ENCODE measurements around the gene FAM161B.

The FAM161B gene

GRCh38 chr14:73916324-73916723, 33.6 kb downstream of the FAM161B start:
- peaks cover 1% of the 10 kb centered on the region; the same call in 1 of the 2 replicates for H3F3A ChIP-seq (ENCODE audit: control insufficient read depth, insufficient read depth)
- H3K4me3 ChIP-seq (ENCODE audit: low read length): no peak overlapping the region
- H3K9me3 ChIP-seq (ENCODE audit: control insufficient read depth, insufficient read depth, low read length): no peaks in the 10 kb centered on the region
- H3K9me2 ChIP-seq (replicated peaks; ENCODE audit: control insufficient read depth, low read length): no peaks in the 10 kb centered on the region
- H3K27me3 ChIP-seq (ENCODE audit: control insufficient read depth, low read length): no peaks in the 10 kb centered on the region
- H4K20me1 ChIP-seq (ENCODE audit: control insufficient read depth, insufficient read depth, low read depth, low read length): no peaks in the 10 kb centered on the region
- H3K27ac ChIP-seq (ENCODE audit: low read depth, low read length): no peak overlapping the region
- H3K4me2 ChIP-seq (ENCODE audit: low read length): no peak overlapping the region
- H3K79me2 ChIP-seq (ENCODE audit: control insufficient read depth, low read length): peaks cover 13% of the 10 kb centered on the region
- no peak for TF ChIP-seq EZH2phosphoT487 (IDR thresholded peaks at IDR 0.05; ENCODE audit: borderline replicate concordance, low read length)
- no peak for TF ChIP-seq CTCF (IDR thresholded peaks at IDR 0.05; ENCODE audit: low read depth, low read length, poor library complexity, severe bottlenecking)
- no peaks in the 10 kb centered on the region for H3K4me1 ChIP-seq (ENCODE audit: control insufficient read depth, low read length)
- peaks cover 77% of the 10 kb centered on the region for H3K36me3 ChIP-seq (ENCODE audit: control insufficient read depth, low read length)

- Histone ChIP-seq H3K4me2 (ENCODE audit: low read length) (no peak overlapping the region), H3K27me3 (ENCODE audit: control insufficient read depth, low read length) (no peaks in the 10 kb centered on the region), H3K4me3 (ENCODE audit: low read length) (no peak overlapping the region), H3K9me3 (ENCODE audit: control insufficient read depth, insufficient read depth, low read length) (no peaks in the 10 kb centered on the region), H3K79me2 (ENCODE audit: control insufficient read depth, low read length) (peaks cover 13% of the 10 kb centered on the region), H3K9me2 (replicated peaks; ENCODE audit: control insufficient read depth, low read length) (no peaks in the 10 kb centered on the region), H3K4me1 (ENCODE audit: control insufficient read depth, low read length) (no peaks in the 10 kb centered on the region), H3K27ac (ENCODE audit: low read depth, low read length) (no peak overlapping the region), H4K20me1 (ENCODE audit: control insufficient read depth, insufficient read depth, low read depth, low read length) (no peaks in the 10 kb centered on the region), H3K36me3 (ENCODE audit: control insufficient read depth, low read length) (peaks cover 80% of the 10 kb centered on the region), H3F3A (ENCODE audit: control insufficient read depth, insufficient read depth) (peaks cover 5% of the 10 kb centered on the region; the same call in 1 of the 2 replicates)
- no peak for TF ChIP-seq CTCF (IDR thresholded peaks at IDR 0.05; ENCODE audit: low read depth, low read length, poor library complexity, severe bottlenecking)
- no peak for TF ChIP-seq EZH2phosphoT487 (IDR thresholded peaks at IDR 0.05; ENCODE audit: borderline replicate concordance, low read length)
These were observed 36.6 kb downstream of the FAM161B start for GRCh38 chr14:73913256-73913655.

GRCh38 chr14:73909681-73910080, 40.2 kb downstream of the FAM161B start:
- H3K79me2 ChIP-seq (ENCODE audit: control insufficient read depth, low read length): peaks cover 2% of the 10 kb centered on the region; the same call in 1 of the 2 replicates

More at GRCh38 chr14:73909681-73910080, 40.2 kb downstream of the FAM161B start:
- Histone ChIP-seq H3K9me2 (replicated peaks; ENCODE audit: control insufficient read depth, low read length) (no peaks in the 10 kb centered on the region), H3K27me3 (ENCODE audit: control insufficient read depth, low read length) (no peaks in the 10 kb centered on the region), H3K27ac (ENCODE audit: low read depth, low read length) (no peak overlapping the region), H3F3A (ENCODE audit: control insufficient read depth, insufficient read depth) (peaks cover 5% of the 10 kb centered on the region; the same call in 1 of the 2 replicates), H3K4me1 (ENCODE audit: control insufficient read depth, low read length) (no peaks in the 10 kb centered on the region), H3K36me3 (ENCODE audit: control insufficient read depth, low read length) (peaks cover 83% of the 10 kb centered on the region), H4K20me1 (ENCODE audit: control insufficient read depth, insufficient read depth, low read depth, low read length) (no peaks in the 10 kb centered on the region), H3K4me2 (ENCODE audit: low read length) (no peak overlapping the region), H3K9me3 (ENCODE audit: control insufficient read depth, insufficient read depth, low read length) (no peaks in the 10 kb centered on the region), H3K4me3 (ENCODE audit: low read length) (no peak overlapping the region)
- TF ChIP-seq EZH2phosphoT487 (IDR thresholded peaks at IDR 0.05; ENCODE audit: borderline replicate concordance, low read length): no peak
- no peak for TF ChIP-seq CTCF (IDR thresholded peaks at IDR 0.05; ENCODE audit: low read depth, low read length, poor library complexity, severe bottlenecking)

Data from DOHH2 (cell line).